ENCODE data around the gene ZW10. TPM values are rescaled to one million over a fixed set of nuclear protein-coding genes. Genes with fewer than 3 reads are reported as not detected.

ZW10 gene
- total and polyA plus RNA-seq, 2 experiments from 2014 or later: 12.3 to 30.5 TPM

- H3K79me2 ChIP-seq (replicated peaks; ENCODE audit: insufficient read depth): no peaks in the 10 kb centered on the region
- no peak for TF ChIP-seq ZNF462 (CRISPR knock-in tag; IDR thresholded peaks at IDR 0.05)
- TF ChIP-seq JUNB (IDR thresholded peaks at IDR 0.05; ENCODE audit: unreplicated experiment): no peak
- TF ChIP-seq REST (IDR thresholded peaks at IDR 0.05; ENCODE audit: unreplicated experiment): no peak
- no peak for TF ChIP-seq POLR2AphosphoS5 (IDR thresholded peaks at IDR 0.05; ENCODE audit: low read depth)
- TF ChIP-seq EZH2phosphoT487 (IDR thresholded peaks at IDR 0.05; ENCODE audit: unreplicated experiment): no peak
- TF ChIP-seq ZNF114 (CRISPR knock-in tag; IDR thresholded peaks at IDR 0.05): no peak
- TF ChIP-seq CTCF (conservative IDR thresholded peaks at IDR 0.05; ENCODE audit: low read depth in 2 of 2): no peak
- TF ChIP-seq NANOG (IDR thresholded peaks at IDR 0.05; ENCODE audit: borderline replicate concordance): no peak
- no peak for TF ChIP-seq ETS1 (IDR thresholded peaks at IDR 0.05)
- no peak for TF ChIP-seq CREB1 (CRISPR knock-in tag; IDR thresholded peaks at IDR 0.05; ENCODE audit: low read depth)
- no peak for TF ChIP-seq ZNF331 (CRISPR knock-in tag; IDR thresholded peaks at IDR 0.05; ENCODE audit: low read depth)
- no peak for TF ChIP-seq EZH2 (IDR thresholded peaks at IDR 0.05; ENCODE audit: low read depth, unreplicated experiment)
- TF ChIP-seq STAT1 (IDR thresholded peaks at IDR 0.05; ENCODE audit: unreplicated experiment): no peak
- Mint-ChIP-seq H3K27ac (no peak overlapping the region), H3K4me1 (no peaks in the 10 kb centered on the region; the same call in 2 of the 3 replicates), H3K9me3 (peaks cover 7% of the 10 kb centered on the region; the same call in 1 of the 3 replicates), H3K36me3 (ENCODE audit: low read depth) (peaks cover 3% of the 10 kb centered on the region), H3K4me3 (no peak overlapping the region), H3K27me3 (ENCODE audit: insufficient read depth, low read depth, poor library complexity) (peaks cover 9% of the 10 kb centered on the region)
- ATAC-seq: no peak
- no peaks in the 10 kb centered on the region for H3K27me3 ChIP-seq (ENCODE audit: insufficient read depth)
- H3K4me1 ChIP-seq (ENCODE audit: insufficient read depth): no peaks in the 10 kb centered on the region
- H3K4me3 ChIP-seq: no peak overlapping the region
- H2AFZ ChIP-seq: no peak overlapping the region
- H3F3A ChIP-seq (replicated peaks; ENCODE audit: low read depth): no peaks in the 10 kb centered on the region
- no peaks in the 10 kb centered on the region for H3K36me3 ChIP-seq (ENCODE audit: insufficient read depth)
- H3K4me2 ChIP-seq: no peak overlapping the region
- DNase-seq (ENCODE audit: low spot score): no peak
- H4K20me1 ChIP-seq (replicated peaks; ENCODE audit: insufficient read depth): no peaks in the 10 kb centered on the region
- H3K9me2 ChIP-seq (ENCODE audit: insufficient read depth): 0 out of 2 replicates have a peak, but pooled peaks cover 6% of the 10 kb centered on the region
- no peak overlapping the region for H3K27ac ChIP-seq (ENCODE audit: low read depth)
Measured at GRCh38 chr11:113698515-113698914, 75.0 kb downstream of the ZW10 start.
